Glutamatergic neuron (in vitro differentiated cells): ENCODE measurements around the gene SERPINB10. TPM values are rescaled to one million over a fixed set of nuclear protein-coding genes. Genes with fewer than 3 reads are reported as not detected.

ENCODE experiments used
- DNase-seq: peaks from one replicate; pipeline ENCODE4 v3.0.0; 2022
- H3K27ac Mint-ChIP-seq: one replicate; pipeline ENCODE4 v1.8.0; 2020; ENCODE audit warnings: mild to moderate bottlenecking, mixed read lengths, inconsistent platforms; ENCODE audit not compliant: unreplicated experiment
- H3K27me3 Mint-ChIP-seq: one replicate; pipeline ENCODE4 v1.8.0; 2020; ENCODE audit warnings: mild to moderate bottlenecking, moderate library complexity, mixed read lengths, inconsistent platforms; ENCODE audit not compliant: unreplicated experiment
- H3K36me3 Mint-ChIP-seq: one replicate; pipeline ENCODE4 v1.8.0; 2020; ENCODE audit warnings: mild to moderate bottlenecking, mixed read lengths, inconsistent platforms; ENCODE audit not compliant: unreplicated experiment
- H3K4me1 Mint-ChIP-seq: one replicate; pipeline ENCODE4 v1.8.0; 2020; ENCODE audit warnings: mild to moderate bottlenecking, low read depth, mixed read lengths, inconsistent platforms; ENCODE audit not compliant: unreplicated experiment
- H3K4me3 Mint-ChIP-seq: one replicate; pipeline ENCODE4 v1.8.0; 2020; ENCODE audit warnings: mild to moderate bottlenecking, mixed read lengths, inconsistent platforms; ENCODE audit not compliant: unreplicated experiment
- H3K9me3 Mint-ChIP-seq: one replicate; pipeline ENCODE4 v1.8.0; 2020; ENCODE audit warnings: mild to moderate bottlenecking, moderate library complexity, mixed read lengths, inconsistent platforms; ENCODE audit not compliant: unreplicated experiment
- CTCF ChIP-seq: fragments of 200-600 bp; sonication (generic); IDR thresholded peaks from one replicate; pipeline ENCODE4 v1.5.0; 2021; ENCODE audit not compliant: partially characterized antibody, unreplicated experiment
- total RNA-seq: library from RNA; stranded (reverse); fragmentation: NEBNext Ultra II Directional; extraction: Animal tissue kit (Norgen Biotek cat#: 25700); gene quantifications from one replicate; pipeline ENCODE4 v1.2.1, GENCODE V29; 2021; ENCODE audit not compliant: unreplicated experiment

The SERPINB10 gene
- total RNA-seq, 1 donor from 2014 or later, result not detected

DNA sequence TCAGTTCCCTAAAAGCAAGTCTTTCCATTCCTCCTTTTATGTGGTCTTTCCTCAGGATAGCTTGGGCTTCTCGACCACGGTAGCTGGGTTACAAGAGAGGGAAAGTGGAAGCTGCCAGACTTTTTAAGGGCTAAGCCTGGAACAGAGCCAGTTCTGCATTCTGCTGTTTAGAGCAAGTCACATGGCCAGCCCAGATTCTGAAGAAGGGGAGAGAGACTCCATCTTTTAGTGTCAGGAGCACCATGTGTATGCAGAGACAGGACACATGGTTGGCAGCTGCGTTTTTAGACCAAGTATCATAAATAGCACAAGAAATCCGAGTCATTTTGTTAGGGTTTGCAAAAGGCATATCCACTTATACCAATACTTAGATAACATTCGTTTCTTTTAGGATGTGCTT is 46.1 kb downstream of the SERPINB10 start:
- Mint-ChIP-seq H3K9me3 (no peaks in the 10 kb centered on the region), H3K27me3 (no peaks in the 10 kb centered on the region), H3K4me3 (no peak overlapping the region), H3K4me1 (no peaks in the 10 kb centered on the region), H3K27ac (no peak overlapping the region), H3K36me3 (no peaks in the 10 kb centered on the region)
- TF ChIP-seq CTCF, result no peak
- no peak for DNase-seq

DNA sequence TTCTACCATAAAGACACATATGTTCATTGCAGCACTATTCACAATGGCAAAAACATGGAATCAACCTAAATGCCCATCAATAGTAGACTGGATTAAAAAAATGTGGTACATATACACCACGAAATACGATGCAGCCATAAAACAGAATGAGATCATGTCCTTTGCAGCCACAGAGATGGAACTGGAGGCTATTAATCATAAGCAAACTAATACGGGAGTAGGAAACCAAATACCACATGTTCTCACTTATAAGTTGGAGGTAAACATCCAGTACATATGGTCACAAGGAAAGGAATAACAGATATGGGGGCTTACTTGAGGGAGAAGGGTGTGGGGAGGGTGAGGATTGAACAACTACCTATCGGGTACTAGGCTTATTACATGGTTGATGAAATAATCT is 49.0 kb downstream of the SERPINB10 start:
- Mint-ChIP-seq H3K27ac (no peak overlapping the region), H3K4me3 (no peak overlapping the region), H3K4me1 (no peaks in the 10 kb centered on the region), H3K27me3 (no peaks in the 10 kb centered on the region), H3K9me3 (no peaks in the 10 kb centered on the region), H3K36me3 (no peaks in the 10 kb centered on the region)
- TF ChIP-seq CTCF, result no peak
- DNase-seq, result no peak

DNA sequence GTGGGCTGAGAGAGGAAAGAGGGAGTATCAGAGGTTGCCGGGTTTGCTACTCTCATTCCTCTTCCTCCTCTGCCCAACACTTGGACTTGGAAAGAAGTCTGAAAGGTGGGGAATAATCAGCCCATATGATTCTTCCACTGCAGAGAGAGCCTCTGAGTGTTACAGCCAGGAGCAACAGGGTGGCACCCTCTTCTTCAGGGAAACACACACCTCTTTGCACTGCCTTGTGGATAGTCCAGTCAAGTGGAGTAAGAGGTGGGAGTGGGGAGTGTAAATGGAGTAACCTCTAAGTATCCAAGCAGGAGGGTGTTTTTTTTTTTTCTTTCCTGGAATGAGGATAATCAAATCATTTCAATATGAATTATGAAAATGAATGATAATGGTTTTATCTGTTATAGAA is 53.1 kb downstream of the SERPINB10 start:
- no peaks in the 10 kb centered on the region for H3K27me3 Mint-ChIP-seq
- no peak for DNase-seq
- H3K4me1 Mint-ChIP-seq, result no peaks in the 10 kb centered on the region

DNA sequence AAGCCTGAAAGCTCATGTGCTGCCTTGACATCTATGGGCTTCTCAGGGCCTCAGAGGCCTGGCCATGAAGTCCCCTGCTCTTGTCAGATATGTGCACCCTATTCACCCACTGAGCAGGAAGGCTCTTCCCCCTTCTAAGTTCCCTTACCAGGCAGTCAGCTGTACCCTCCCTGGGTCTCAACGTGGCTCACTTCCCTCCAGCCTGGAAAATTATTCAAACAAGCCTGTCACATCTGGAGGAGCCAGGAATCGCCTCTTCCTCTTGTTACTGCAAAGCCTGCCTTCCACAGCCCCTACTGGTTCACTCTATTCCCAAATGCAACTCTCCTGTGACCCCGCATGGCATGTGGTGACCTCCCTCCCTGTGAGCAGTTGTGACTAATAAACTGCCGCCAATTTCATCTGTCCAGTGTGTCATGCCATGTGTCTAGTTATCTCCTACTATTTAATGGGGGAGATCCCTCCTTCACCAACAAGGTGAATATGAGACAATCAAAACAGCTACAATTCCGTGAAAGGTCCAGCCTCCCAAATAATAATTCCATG is 53.8 kb downstream of the SERPINB10 start:
- TF ChIP-seq CTCF, result no peak
- H3K9me3 Mint-ChIP-seq, result no peaks in the 10 kb centered on the region
- no peak overlapping the region for H3K4me3 Mint-ChIP-seq
- no peaks in the 10 kb centered on the region for H3K27me3 Mint-ChIP-seq
- H3K36me3 Mint-ChIP-seq, result no peaks in the 10 kb centered on the region
- DNase-seq, result no peak
- H3K27ac Mint-ChIP-seq, result no peak overlapping the region
- H3K4me1 Mint-ChIP-seq, result no peaks in the 10 kb centered on the region

More for the DNA sequence above, 53.1 kb downstream of the SERPINB10 start:
- H3K27ac Mint-ChIP-seq, result no peak overlapping the region
- no peak for TF ChIP-seq CTCF
- H3K4me3 Mint-ChIP-seq, result no peak overlapping the region
- no peaks in the 10 kb centered on the region for H3K36me3 Mint-ChIP-seq
- no peaks in the 10 kb centered on the region for H3K9me3 Mint-ChIP-seq

DNA sequence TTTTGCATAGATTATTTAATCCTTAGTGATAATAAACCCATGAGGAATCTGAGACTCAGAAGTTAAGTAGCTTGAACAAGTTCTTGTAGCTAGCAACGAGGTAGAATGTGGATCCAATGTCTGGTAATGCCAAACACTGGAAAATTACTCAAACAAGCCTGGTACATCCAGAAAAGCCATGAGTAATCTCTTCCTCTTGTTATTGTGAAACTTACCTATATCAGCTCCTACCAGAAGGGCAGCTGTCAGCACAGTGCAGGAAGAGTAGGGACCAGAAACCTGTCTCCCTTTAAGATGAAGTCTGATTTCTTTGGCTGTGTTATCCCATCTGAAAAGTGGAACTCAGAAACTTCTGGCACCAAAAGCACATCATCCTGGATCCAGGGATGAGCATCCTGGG is 54.4 kb downstream of the SERPINB10 start:
- H3K9me3 Mint-ChIP-seq, result no peaks in the 10 kb centered on the region
- no peaks in the 10 kb centered on the region for H3K27me3 Mint-ChIP-seq
- no peaks in the 10 kb centered on the region for H3K4me1 Mint-ChIP-seq
- no peak overlapping the region for H3K27ac Mint-ChIP-seq
- no peaks in the 10 kb centered on the region for H3K36me3 Mint-ChIP-seq
- no peak overlapping the region for H3K4me3 Mint-ChIP-seq
- no peak for TF ChIP-seq CTCF
- no peak for DNase-seq
